RWPE2 (cell line): ENCODE data around the gene PPP1R16B.
A peak's percentile ranks its signal among the peaks of the same experiment; 100 is the strongest.

Source experiments
- ATAC-seq: fragments of 200-7000 bp; cut with Tn5 transposase; 3 replicates; pipeline ENCODE4 v1.9.1; 2021; ENCODE audit warnings: low read depth
- DNase-seq: peaks from one replicate; pipeline ENCODE4 v3.0.0-alpha.2; 2020; ENCODE audit warnings: low spot score
- H3K27ac ChIP-seq: fragments of 450-650 bp; 2 replicates; pipeline ENCODE4 v1.5.1; 2017; ENCODE audit warnings: mild to moderate bottlenecking; ENCODE audit not compliant: poor library complexity, severe bottlenecking
- H3K27me3 ChIP-seq: fragments of 250-450 bp; sonication (Bioruptor Pico); 2 replicates; pipeline ENCODE4 v1.5.1; 2021; ENCODE audit warnings: mild to moderate bottlenecking, moderate library complexity; ENCODE audit not compliant: insufficient read depth, poor library complexity, severe bottlenecking
- H3K36me3 ChIP-seq: fragments of 250-450 bp; sonication (Bioruptor Pico); 2 replicates; pipeline ENCODE4 v1.5.1; 2020; ENCODE audit warnings: low read depth, mild to moderate bottlenecking, moderate library complexity
- H3K4me1 ChIP-seq: fragments of 250-450 bp; sonication (Bioruptor Pico); 2 replicates; pipeline ENCODE4 v1.5.1; 2021; ENCODE audit warnings: mild to moderate bottlenecking, moderate library complexity; ENCODE audit not compliant: insufficient read depth, poor library complexity, severe bottlenecking
- H3K4me3 ChIP-seq: fragments of 250-450 bp; sonication (Bioruptor Pico); 2 replicates; pipeline ENCODE4 v1.5.1; 2021; ENCODE audit warnings: mild to moderate bottlenecking, moderate library complexity; ENCODE audit not compliant: severe bottlenecking
- H3K9me3 ChIP-seq: fragments of 250-450 bp; sonication (Bioruptor Pico); 2 replicates; pipeline ENCODE4 v1.5.1; 2021; ENCODE audit warnings: mild to moderate bottlenecking, moderate library complexity; ENCODE audit not compliant: severe bottlenecking
- CTCF ChIP-seq: fragments of 450-650 bp; IDR thresholded peaks from one replicate; pipeline ENCODE4 v1.5.1; 2017; ENCODE audit warnings: mild to moderate bottlenecking, moderate library complexity; ENCODE audit not compliant: poor library complexity, severe bottlenecking

Gene PPP1R16B

GRCh38 chr20:38873050-38873581 lies 67.6 kb downstream of the PPP1R16B start:
- H3K4me1 ChIP-seq, result peaks cover 24% of the 10 kb centered on the region
- peak overlapping the region; percentile 88 for H3K27ac ChIP-seq
- no peaks in the 10 kb centered on the region for H3K36me3 ChIP-seq
- ATAC-seq (no peak), DNase-seq (peak; percentile 77)
- H3K9me3 ChIP-seq, result no peaks in the 10 kb centered on the region
- H3K27me3 ChIP-seq, result no peaks in the 10 kb centered on the region
- H3K4me3 ChIP-seq, result no peak overlapping the region
- no peak for TF ChIP-seq CTCF

GRCh38 chr20:38874460-38875174 lies 69.1 kb downstream of the PPP1R16B start:
- Histone ChIP-seq H3K9me3 (no peaks in the 10 kb centered on the region), H3K4me3 (no peak overlapping the region), H3K4me1 (peaks cover 24% of the 10 kb centered on the region), H3K27me3 (no peaks in the 10 kb centered on the region), H3K27ac (no peak overlapping the region), H3K36me3 (no peaks in the 10 kb centered on the region)
- TF ChIP-seq CTCF, result no peak
- no peak for DNase-seq
- no peak for ATAC-seq

GRCh38 chr20:38875175-38875993 lies 69.9 kb downstream of the PPP1R16B start:
- TF ChIP-seq CTCF, result no peak
- Histone ChIP-seq H3K4me1 (peaks cover 17% of the 10 kb centered on the region), H3K27ac (no peak overlapping the region), H3K9me3 (no peaks in the 10 kb centered on the region), H3K36me3 (no peaks in the 10 kb centered on the region), H3K27me3 (no peaks in the 10 kb centered on the region), H3K4me3 (no peak overlapping the region)
- peak; percentile 66 for DNase-seq
- no peak for ATAC-seq

- H3K27me3 ChIP-seq, result no peaks in the 10 kb centered on the region
- DNase-seq (no peak), ATAC-seq (0 out of 3 replicates have a peak, but pooled peaks have one; percentile 10)
- H3K4me1 ChIP-seq, result no peaks in the 10 kb centered on the region
- no peaks in the 10 kb centered on the region for H3K9me3 ChIP-seq
- H3K27ac ChIP-seq, result no peak overlapping the region
- no peak overlapping the region for H3K4me3 ChIP-seq
- H3K36me3 ChIP-seq, result no peaks in the 10 kb centered on the region
- no peak for TF ChIP-seq CTCF
These were observed 72.0 kb downstream of the PPP1R16B start for GRCh38 chr20:38877483-38877882.
